Colonic mucosa (tissue), 4 donors: ENCODE data around the gene UBFD1. TPM values are rescaled to one million over a fixed set of nuclear protein-coding genes. Genes with fewer than 3 reads are reported as not detected.
"Not testable (repeated sequence)": the region's sequence is repeated elsewhere in the genome, so short reads cannot be mapped to it uniquely, and the experiment has no call there.

Experiments used
- DNase-seq: peaks from one replicate; pipeline ENCODE4 v3.0.0-alpha.2; 2020
- H3K27ac ChIP-seq: fragments of 200-600 bp; one replicate; pipeline ENCODE4 v1.8.0; 2021
- H3K27me3 ChIP-seq: fragments of 200-600 bp; one replicate; pipeline ENCODE4 v1.8.0; 2021
- H3K36me3 ChIP-seq: fragments of 200-600 bp; one replicate; pipeline ENCODE4 v1.8.0; 2021
- H3K4me1 ChIP-seq: fragments of 200-600 bp; one replicate; pipeline ENCODE4 v1.8.0; 2021; ENCODE audit warnings: mild to moderate bottlenecking
- H3K4me3 ChIP-seq: fragments of 200-600 bp; one replicate; pipeline ENCODE4 v1.8.0; 2021
- H3K9ac ChIP-seq, 2 donors: one replicate each; pipeline ENCODE4 v1.7.0; 2013; ENCODE audit warnings: control low read depth in 2 of 2, low read depth in 2 of 2, low read length in 2 of 2
- H3K9me3 ChIP-seq: fragments of 200-600 bp; one replicate; pipeline ENCODE4 v1.8.0; 2021
- CTCF ChIP-seq: fragments of 200-600 bp; IDR thresholded peaks from one replicate; pipeline ENCODE4 v1.8.0; 2022; ENCODE audit warnings: antibody characterized with exemption, mild to moderate bottlenecking
- intact Hi-C: fragments of 100-400 bp; cut with DNase I; formaldehyde crosslinking; loops from one replicate; pipeline ENCODE4 v1.14.1; 2022
- total RNA-seq, 2 donors: library from RNA; stranded (reverse); fragmentation: NEBNext Ultra II Directional in 1 of 2; extraction: Animal tissue kit (Norgen Biotek cat#: 25700) in 1 of 2; gene quantifications; one replicate each; pipeline ENCODE4 v1.2.1, GENCODE V29; 2021
- donor health status: healthy.
- donor health status: DM: no; HTN: no; CAD: no.
- donor health status: DM: no; HTN: no; CAD: no.

The UBFD1 gene
- total RNA-seq, 2 donors from 2014 or later: 32.4 to 62.4 TPM

- Histone ChIP-seq H3K9me3 (no peaks in the 10 kb centered on the region), H3K4me3 (no peak overlapping the region), H3K27ac (no peak overlapping the region), H3K27me3 (no peaks in the 10 kb centered on the region), H3K4me1 (no peaks in the 10 kb centered on the region), H3K36me3 (no peaks in the 10 kb centered on the region), H3K9ac (no peak overlapping the region)
- no peak for DNase-seq
- intact Hi-C loops: no loop called here
- TF ChIP-seq CTCF: no peak
Observed at GRCh38 chr16:23577493-23577892, 20.0 kb downstream of the UBFD1 start.

DNA sequence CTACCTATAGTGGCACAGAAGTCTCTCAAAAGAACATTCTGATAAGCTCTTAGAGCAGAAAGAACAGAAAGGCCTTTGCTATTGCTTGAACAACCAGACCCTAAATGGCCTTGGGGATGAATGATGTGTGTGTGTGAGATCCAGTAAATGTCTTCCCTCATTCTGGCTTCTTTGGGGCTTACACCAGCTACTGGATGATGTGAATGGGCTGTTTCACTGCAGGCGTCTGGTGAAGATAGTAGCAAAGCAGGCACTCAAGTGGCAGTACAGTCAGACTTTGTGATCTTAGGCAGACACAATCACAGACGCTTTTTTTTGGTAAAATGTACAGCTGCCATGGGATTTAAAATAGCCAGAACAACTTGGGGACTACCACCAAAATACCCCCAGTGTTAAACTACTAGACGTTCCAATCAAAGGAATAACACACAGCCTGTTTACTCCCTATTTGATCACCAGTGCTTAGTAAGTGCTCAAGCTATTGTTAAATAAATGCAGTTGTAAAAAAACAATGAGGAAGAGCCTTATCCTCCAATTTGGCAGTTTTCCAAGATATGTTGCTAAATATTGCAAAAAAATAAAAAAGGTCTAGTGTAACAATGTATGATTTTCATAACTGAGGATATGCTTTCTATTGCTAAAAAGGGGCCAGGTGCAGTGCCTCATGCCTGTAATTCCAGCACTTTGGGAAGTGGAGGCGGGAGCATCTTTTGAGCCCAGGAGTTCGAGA, 20.7 kb downstream of the UBFD1 start:
- H3K9ac ChIP-seq: no peak overlapping the region
- no peak for DNase-seq
- TF ChIP-seq CTCF: no peak
- H3K9me3 ChIP-seq: no peaks in the 10 kb centered on the region
- H3K27me3 ChIP-seq: no peaks in the 10 kb centered on the region
- H3K4me1 ChIP-seq: no peaks in the 10 kb centered on the region
- H3K4me3 ChIP-seq: no peak overlapping the region
- intact Hi-C loops: no loop called here
- no peak overlapping the region for H3K27ac ChIP-seq
- H3K36me3 ChIP-seq: no peaks in the 10 kb centered on the region

DNA sequence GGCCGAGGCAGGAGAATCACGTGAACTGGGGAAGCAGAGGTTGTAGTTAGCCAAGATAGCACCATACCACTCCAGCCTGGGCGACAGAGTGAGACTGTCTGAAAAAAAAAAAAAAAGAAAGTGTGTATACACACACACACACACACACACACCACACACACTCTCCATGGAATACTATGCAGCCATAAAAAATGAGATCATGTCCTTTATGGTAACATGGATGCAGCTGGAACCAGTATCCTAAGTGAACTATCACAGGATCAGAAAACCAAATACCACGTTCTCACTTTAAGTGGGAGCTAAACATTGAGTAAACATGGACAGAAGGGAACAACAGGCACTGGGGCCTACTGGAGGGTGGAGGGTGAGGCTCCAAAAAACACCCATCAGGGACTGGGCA, 21.8 kb downstream of the UBFD1 start:
- DNase-seq: no peak
- no peaks in the 10 kb centered on the region for H3K36me3 ChIP-seq
- intact Hi-C loops: no loop called here
- no peaks in the 10 kb centered on the region for H3K9me3 ChIP-seq
- H3K4me3 ChIP-seq: no peak overlapping the region
- H3K4me1 ChIP-seq: no peaks in the 10 kb centered on the region
- TF ChIP-seq CTCF: no peak
- H3K27ac ChIP-seq: no peak overlapping the region
- no peak overlapping the region for H3K9ac ChIP-seq
- no peaks in the 10 kb centered on the region for H3K27me3 ChIP-seq

- TF ChIP-seq CTCF: no peak
- Histone ChIP-seq H3K4me3 (no peak overlapping the region), H3K4me1 (no peaks in the 10 kb centered on the region), H3K27me3 (no peaks in the 10 kb centered on the region), H3K9me3 (no peaks in the 10 kb centered on the region), H3K27ac (no peak overlapping the region), H3K9ac (no peak overlapping the region), H3K36me3 (no peaks in the 10 kb centered on the region)
- no peak for DNase-seq
- intact Hi-C loops: no loop called here
Observed at GRCh38 chr16:23580391-23580790, 22.9 kb downstream of the UBFD1 start.

GRCh38 chr16:23581764-23582163, 24.2 kb downstream of the UBFD1 start:
- Histone ChIP-seq H3K4me3 (no peak overlapping the region), H3K9ac (no peak overlapping the region), H3K27ac (no peak overlapping the region), H3K27me3 (no peaks in the 10 kb centered on the region), H3K36me3 (no peaks in the 10 kb centered on the region), H3K4me1 (no peaks in the 10 kb centered on the region), H3K9me3 (no peaks in the 10 kb centered on the region)
- DNase-seq: no peak
- no peak for TF ChIP-seq CTCF
- intact Hi-C loops: no loop called here

DNA sequence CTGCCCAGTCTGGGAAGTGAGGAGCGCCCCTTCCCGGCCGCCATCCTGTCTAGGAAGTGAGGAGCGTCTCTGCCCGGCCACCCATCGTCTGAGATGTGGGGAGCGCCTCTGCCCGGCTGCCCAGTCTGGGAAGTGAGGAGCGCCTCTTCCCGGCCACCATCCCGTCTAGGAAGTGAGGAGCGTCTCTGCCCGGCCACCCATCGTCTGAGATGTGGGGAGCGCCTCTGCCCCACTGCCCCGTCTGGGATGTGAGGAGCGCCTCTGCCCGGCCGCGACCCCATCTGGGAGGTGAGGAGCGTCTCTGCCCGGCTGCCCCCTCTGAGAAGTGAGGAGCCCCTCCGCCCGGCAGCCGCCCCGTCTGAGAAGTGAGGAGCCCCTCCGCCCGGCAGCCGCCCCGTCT, 25.7 kb downstream of the UBFD1 start:
- H3K27me3 ChIP-seq, H3K4me1 ChIP-seq, intact Hi-C loops, H3K9me3 ChIP-seq, H3K9ac ChIP-seq, DNase-seq, H3K27ac ChIP-seq, H3K36me3 ChIP-seq, H3K4me3 ChIP-seq: not testable (repeated sequence)
